Fibroblast of lung (primary cell): Measurements from ENCODE around the gene CORO2A. TPM values are rescaled to one million over a fixed set of nuclear protein-coding genes. Genes with fewer than 3 reads are reported as not detected.

Source experiments
- DNase-seq, 2 donors: peaks; one replicate each; pipeline versions ENCODE4 v3.0.0 to v3.0.0-alpha.2; 2010; ENCODE audit warnings: low read depth in 2 of 2
- H2AFZ ChIP-seq: 2 replicates; pipeline ENCODE4 v1.5.1; 2012; ENCODE audit warnings: low read length, control low read depth, inconsistent platforms
- H3K27ac ChIP-seq: 2 replicates; pipeline ENCODE4 v1.5.1; 2011; ENCODE audit warnings: low read length, control low read depth; ENCODE audit not compliant: insufficient read depth
- H3K27me3 ChIP-seq: 2 replicates; pipeline ENCODE4 v1.5.1; 2011; ENCODE audit warnings: mild to moderate bottlenecking, low read length; ENCODE audit not compliant: control insufficient read depth, insufficient read depth
- H3K36me3 ChIP-seq: 2 replicates; pipeline ENCODE4 v1.5.1; 2011; ENCODE audit warnings: low read length; ENCODE audit not compliant: control insufficient read depth, insufficient read depth
- H3K4me1 ChIP-seq: 2 replicates; pipeline ENCODE4 v1.5.1; 2011; ENCODE audit warnings: low read length; ENCODE audit not compliant: control insufficient read depth, insufficient read depth; ENCODE audit errors: extremely low read depth
- H3K4me2 ChIP-seq: 2 replicates; pipeline ENCODE4 v1.5.1; 2011; ENCODE audit warnings: low read length, control low read depth; ENCODE audit not compliant: insufficient read depth; ENCODE audit errors: extremely low read depth
- H3K4me3 ChIP-seq, 4 experiments: fragments of 200-600 bp in 1 of 4; sonication (generic) in 1 of 4; replicated peaks in 1 of 4; 2 replicates each; pipeline ENCODE4 v1.5.1; 2011 to 2016; ENCODE audit warnings: low read length in 4 of 4, low read depth in 3 of 4, mild to moderate bottlenecking in 3 of 4, control low read depth in 2 of 4, inconsistent platforms in 1 of 4, mixed read lengths in 1 of 4; ENCODE audit not compliant: insufficient read depth in 1 of 4; ENCODE audit errors: control extremely low read depth in 1 of 4
- H3K79me2 ChIP-seq: 2 replicates; pipeline ENCODE4 v1.5.1; 2012; ENCODE audit warnings: mild to moderate bottlenecking, low read length, inconsistent platforms; ENCODE audit not compliant: control insufficient read depth, insufficient read depth
- H3K9ac ChIP-seq: 2 replicates; pipeline ENCODE4 v1.5.1; 2011; ENCODE audit warnings: mild to moderate bottlenecking, low read length, control low read depth; ENCODE audit not compliant: insufficient read depth
- H3K9me3 ChIP-seq: 2 replicates; pipeline ENCODE4 v1.5.1; 2012; ENCODE audit warnings: low read depth, low read length; ENCODE audit not compliant: control insufficient read depth, insufficient read depth
- H4K20me1 ChIP-seq: 2 replicates; pipeline ENCODE4 v1.5.1; 2011; ENCODE audit warnings: low read length; ENCODE audit not compliant: control insufficient read depth, insufficient read depth; ENCODE audit errors: extremely low read depth
- EZH2 ChIP-seq: IDR thresholded peaks from 2 replicates; pipeline ENCODE4 v1.5.1; 2012; ENCODE audit warnings: low read length, control low read depth, mild to moderate bottlenecking; ENCODE audit errors: missing control alignments
- polyA plus RNA-seq, 2 donors: library from polyadenylated mRNA; depleted of rRNA in 1 of 2; stranded (reverse) in 1 of 2; unstranded in 1 of 2; fragments of >200 nt; gene quantifications; 2 replicates each; pipeline ENCODE4 v1.2.1, GENCODE V29; 2011 to 2012; ENCODE audit warnings: missing spikeins in 1 of 2
- total RNA-seq: library from RNA; depleted of rRNA; stranded (reverse); fragments of >200 nt; gene quantifications from 2 replicates; pipeline ENCODE4 v1.2.1, GENCODE V29; 2014
- TF ChIP-seq, protein P1 (sequence below), 2 donors: IDR thresholded peaks in 1 of 2; conservative IDR thresholded peaks in 1 of 2; 1 replicate in 1 of 2; 2 replicates in 1 of 2; pipeline ENCODE4 v1.5.1; 2011 to 2012; ENCODE audit warnings: low read length in 2 of 2, control low read depth in 1 of 2, inconsistent platforms in 1 of 2, low read depth in 1 of 2, mild to moderate bottlenecking in 1 of 2

CORO2A gene
- total and polyA plus RNA-seq, 2 donors (not counting 1 experiment from before 2014, with no cell fraction given): 0.11 to 0.50 TPM

DNA sequence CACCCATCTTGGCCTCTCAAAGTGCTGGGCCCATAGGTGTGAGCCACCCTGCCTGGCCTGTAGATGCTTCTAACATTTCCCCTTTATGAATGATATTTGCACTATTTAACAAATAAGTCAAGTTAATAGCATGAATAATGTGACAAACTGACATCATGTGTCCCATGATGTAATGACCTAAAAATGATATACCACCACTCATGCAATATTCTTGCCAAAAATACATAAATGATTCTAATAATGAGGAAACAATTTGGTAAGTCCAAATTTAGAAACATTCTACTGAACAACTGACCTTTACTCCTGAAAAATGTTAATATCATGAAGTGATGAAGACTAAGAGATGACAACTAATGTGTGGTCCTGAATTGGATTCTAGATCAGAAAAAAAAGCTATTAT is 39.9 kb downstream of the CORO2A start:
- TF ChIP-seq, protein P1, sequence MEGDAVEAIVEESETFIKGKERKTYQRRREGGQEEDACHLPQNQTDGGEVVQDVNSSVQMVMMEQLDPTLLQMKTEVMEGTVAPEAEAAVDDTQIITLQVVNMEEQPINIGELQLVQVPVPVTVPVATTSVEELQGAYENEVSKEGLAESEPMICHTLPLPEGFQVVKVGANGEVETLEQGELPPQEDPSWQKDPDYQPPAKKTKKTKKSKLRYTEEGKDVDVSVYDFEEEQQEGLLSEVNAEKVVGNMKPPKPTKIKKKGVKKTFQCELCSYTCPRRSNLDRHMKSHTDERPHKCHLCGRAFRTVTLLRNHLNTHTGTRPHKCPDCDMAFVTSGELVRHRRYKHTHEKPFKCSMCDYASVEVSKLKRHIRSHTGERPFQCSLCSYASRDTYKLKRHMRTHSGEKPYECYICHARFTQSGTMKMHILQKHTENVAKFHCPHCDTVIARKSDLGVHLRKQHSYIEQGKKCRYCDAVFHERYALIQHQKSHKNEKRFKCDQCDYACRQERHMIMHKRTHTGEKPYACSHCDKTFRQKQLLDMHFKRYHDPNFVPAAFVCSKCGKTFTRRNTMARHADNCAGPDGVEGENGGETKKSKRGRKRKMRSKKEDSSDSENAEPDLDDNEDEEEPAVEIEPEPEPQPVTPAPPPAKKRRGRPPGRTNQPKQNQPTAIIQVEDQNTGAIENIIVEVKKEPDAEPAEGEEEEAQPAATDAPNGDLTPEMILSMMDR (conservative IDR thresholded peaks at IDR 0.05 in 1 of 2, IDR thresholded peaks at IDR 0.05 in 1 of 2; ENCODE audit: low read depth in 1 of 2, low read length in 2 of 2): no peak
- TF ChIP-seq EZH2: no peak
- H3K27ac ChIP-seq: no peak overlapping the region
- DNase-seq: no peak

DNA sequence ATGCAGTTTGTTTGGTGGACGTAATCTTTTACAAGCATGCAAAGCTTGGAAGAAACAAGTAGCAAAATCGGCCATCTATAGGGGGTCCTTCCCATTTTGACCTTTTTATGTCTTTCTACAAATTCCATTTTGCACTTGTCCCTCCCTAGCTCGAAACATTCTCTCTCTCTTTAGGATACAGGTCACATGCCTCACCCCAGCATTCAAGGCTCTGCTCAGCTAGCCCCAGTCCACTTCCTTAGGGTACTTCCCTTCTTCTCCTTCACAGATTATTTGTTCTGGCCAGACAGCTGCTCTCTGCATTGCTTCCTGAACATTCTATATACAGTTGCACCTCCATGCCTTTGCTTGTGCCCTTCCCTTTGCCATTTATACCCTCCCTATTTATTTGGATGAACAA is 41.7 kb downstream of the CORO2A start:
- no peak for DNase-seq
- no peak overlapping the region for H3K9ac ChIP-seq
- H3K9me3 ChIP-seq: no peaks in the 10 kb centered on the region
- no peaks in the 10 kb centered on the region for H3K79me2 ChIP-seq
- H3K4me1 ChIP-seq: no peaks in the 10 kb centered on the region
- no peaks in the 10 kb centered on the region for H3K36me3 ChIP-seq
- H4K20me1 ChIP-seq: no peaks in the 10 kb centered on the region
- no peak overlapping the region for H3K4me3 ChIP-seq
- H3K4me2 ChIP-seq: no peak overlapping the region
- peaks cover 4% of the 10 kb centered on the region for H3K27me3 ChIP-seq
- no peak for TF ChIP-seq EZH2
- TF ChIP-seq, protein P1 (conservative IDR thresholded peaks at IDR 0.05 in 1 of 2, IDR thresholded peaks at IDR 0.05 in 1 of 2; ENCODE audit: low read depth in 1 of 2, low read length in 2 of 2): no peak
- H2AFZ ChIP-seq: no peak overlapping the region
- H3K27ac ChIP-seq: no peak overlapping the region

More for the DNA sequence above, 39.9 kb downstream of the CORO2A start:
- Histone ChIP-seq H2AFZ (no peak overlapping the region), H3K79me2 (no peaks in the 10 kb centered on the region), H3K4me3 (no peak overlapping the region), H3K9me3 (no peaks in the 10 kb centered on the region), H3K9ac (no peak overlapping the region), H3K4me2 (no peak overlapping the region), H3K27me3 (peaks cover 4% of the 10 kb centered on the region), H3K4me1 (no peaks in the 10 kb centered on the region), H4K20me1 (no peaks in the 10 kb centered on the region), H3K36me3 (no peaks in the 10 kb centered on the region)

DNA sequence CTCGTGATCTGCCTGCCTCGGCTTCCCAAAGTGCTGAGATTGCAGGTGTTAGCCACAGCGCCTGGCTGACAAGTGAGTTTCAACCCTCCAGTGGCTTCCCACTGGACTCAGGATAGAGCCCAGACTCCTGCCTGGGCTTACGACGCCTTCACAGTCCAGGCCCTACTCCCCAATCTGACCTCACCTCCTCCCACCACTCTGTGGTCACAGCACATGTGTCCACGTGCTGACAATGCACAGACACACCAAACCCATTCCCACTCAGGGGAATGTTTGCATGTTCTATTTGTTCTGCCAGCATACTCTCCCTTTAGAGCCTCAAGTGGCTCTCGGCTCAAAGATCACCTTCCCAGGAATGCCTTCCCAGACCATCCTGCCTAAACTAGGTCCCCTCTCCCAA is 42.3 kb downstream of the CORO2A start:
- H3K9me3 ChIP-seq: no peaks in the 10 kb centered on the region
- H3K27ac ChIP-seq: no peak overlapping the region
- H3K79me2 ChIP-seq: no peaks in the 10 kb centered on the region
- H4K20me1 ChIP-seq: no peaks in the 10 kb centered on the region
- DNase-seq: no peak
- H3K4me1 ChIP-seq: no peaks in the 10 kb centered on the region
- no peak overlapping the region for H3K4me2 ChIP-seq
- peaks cover 4% of the 10 kb centered on the region for H3K27me3 ChIP-seq
- no peak overlapping the region for H3K9ac ChIP-seq
- no peak for TF ChIP-seq EZH2
- TF ChIP-seq, protein P1 (conservative IDR thresholded peaks at IDR 0.05 in 1 of 2, IDR thresholded peaks at IDR 0.05 in 1 of 2; ENCODE audit: low read depth in 1 of 2, low read length in 2 of 2): no peak
- no peaks in the 10 kb centered on the region for H3K36me3 ChIP-seq
- H3K4me3 ChIP-seq: no peak overlapping the region
- no peak overlapping the region for H2AFZ ChIP-seq
